Suppressor macrophage (primary cell): Measurements from ENCODE around the gene HOXA4.

Experiments
- DNase-seq, 4 experiments: peaks; one replicate each; pipeline ENCODE4 v3.0.0-alpha.2; 2020 to 2022

HOXA4 gene

GRCh38 chr7:27116962-27117886 is 13.3 kb downstream of the HOXA4 start:
- no peak for DNase-seq

GRCh38 chr7:27116031-27116961 is 14.3 kb downstream of the HOXA4 start:
- no peak for DNase-seq

GRCh38 chr7:27115221-27116026 is 15.1 kb downstream of the HOXA4 start:
- DNase-seq = no peak

- no peak for DNase-seq
Measured at GRCh38 chr7:27114881-27115220, 15.7 kb downstream of the HOXA4 start.

- DNase-seq = no peak
Measured at GRCh38 chr7:27113991-27114769, 16.4 kb downstream of the HOXA4 start.

GRCh38 chr7:27112955-27113949 is 17.3 kb downstream of the HOXA4 start:
- DNase-seq = no peak

- DNase-seq = no peak
Measured at GRCh38 chr7:27112361-27112760, 18.2 kb downstream of the HOXA4 start.

GRCh38 chr7:27111751-27112277 is 18.7 kb downstream of the HOXA4 start:
- DNase-seq = no peak

GRCh38 chr7:27111042-27111750 is 19.4 kb downstream of the HOXA4 start:
- no peak for DNase-seq

GRCh38 chr7:27110186-27111031 is 20.1 kb downstream of the HOXA4 start:
- DNase-seq = no peak

- DNase-seq = no peak
Measured at GRCh38 chr7:27109466-27110185, 20.9 kb downstream of the HOXA4 start.

- no peak for DNase-seq
Measured at GRCh38 chr7:27108390-27109127, 22.0 kb downstream of the HOXA4 start.

GRCh38 chr7:27107391-27108381 is 22.9 kb downstream of the HOXA4 start:
- DNase-seq = no peak

GRCh38 chr7:27106901-27107240 is 23.7 kb downstream of the HOXA4 start:
- DNase-seq = no peak

- no peak for DNase-seq
Measured at GRCh38 chr7:27106181-27106900, 24.2 kb downstream of the HOXA4 start.
